MCF 10A (cell line): ENCODE measurements around the gene IRF2BP1. TPM values are rescaled to one million over a fixed set of nuclear protein-coding genes. Genes with fewer than 3 reads are reported as not detected.

Experiments
- BruUV-seq: library from RNA; stranded (reverse); fragments of 400-500 nt; replicated peaks from 2 replicates; lab custom pipeline; 2021; lab: Mats Ljungman, UMichigan
- CTCF ChIA-PET: fragments of 300-600 bp; sonication (Branson Sonifier 250); formaldehyde crosslinking; extraction: SDS; loops from one replicate; lab custom pipeline; 2021; ENCODE audit warnings: antibody characterized with exemption, inconsistent platforms; lab: Yijun Ruan, JAX
- POLR2A ChIA-PET: fragments of 300-600, 350-650 bp; sonication (Branson Sonifier 250); formaldehyde crosslinking; extraction: SDS; loops from one replicate; lab custom pipeline; 2020; ENCODE audit warnings: antibody characterized with exemption, inconsistent platforms; lab: Yijun Ruan, JAX
- DNase-seq: peaks from one replicate; pipeline ENCODE4 v3.0.0-alpha.2; 2018; ENCODE audit not compliant: unreplicated experiment
- H3K27ac Mint-ChIP-seq: one replicate; pipeline ENCODE4 v1.8.0; 2022; ENCODE audit warnings: mild to moderate bottlenecking, low read depth, mixed read lengths; ENCODE audit not compliant: unreplicated experiment
- H3K27me3 Mint-ChIP-seq: one replicate; pipeline ENCODE4 v1.8.0; 2022; ENCODE audit warnings: mixed read lengths; ENCODE audit not compliant: insufficient read depth, unreplicated experiment
- H3K36me3 Mint-ChIP-seq: one replicate; pipeline ENCODE4 v1.8.0; 2022; ENCODE audit warnings: mild to moderate bottlenecking, moderate library complexity, mixed read lengths; ENCODE audit not compliant: insufficient read depth, unreplicated experiment
- H3K4me1 Mint-ChIP-seq: one replicate; pipeline ENCODE4 v1.8.0; 2022; ENCODE audit warnings: mixed read lengths; ENCODE audit not compliant: insufficient read depth, unreplicated experiment
- H3K4me3 Mint-ChIP-seq: one replicate; pipeline ENCODE4 v1.8.0; 2022; ENCODE audit warnings: mild to moderate bottlenecking, moderate library complexity, mixed read lengths; ENCODE audit not compliant: unreplicated experiment
- H3K9me3 Mint-ChIP-seq: one replicate; pipeline ENCODE4 v1.8.0; 2022; ENCODE audit warnings: mixed read lengths; ENCODE audit not compliant: unreplicated experiment
- intact Hi-C: fragments of 100-400 bp; cut with micrococcal nuclease; formaldehyde crosslinking; loops from 2 replicates; pipeline ENCODE4 v1.14.1; 2022
- total RNA-seq: library from RNA; stranded (reverse); gene quantifications from 2 replicates; pipeline ENCODE4 v1.2.3, GENCODE V29; 2022
- TF ChIP-seq, protein P1 (sequence below): fragments of 200-600 bp; IDR thresholded peaks from one replicate; pipeline ENCODE4 v1.8.0; 2022; ENCODE audit warnings: antibody characterized with exemption, mild to moderate bottlenecking; ENCODE audit not compliant: unreplicated experiment

IRF2BP1 gene
- total RNA-seq, 1 experiment from 2014 or later: 18.1 TPM

DNA sequence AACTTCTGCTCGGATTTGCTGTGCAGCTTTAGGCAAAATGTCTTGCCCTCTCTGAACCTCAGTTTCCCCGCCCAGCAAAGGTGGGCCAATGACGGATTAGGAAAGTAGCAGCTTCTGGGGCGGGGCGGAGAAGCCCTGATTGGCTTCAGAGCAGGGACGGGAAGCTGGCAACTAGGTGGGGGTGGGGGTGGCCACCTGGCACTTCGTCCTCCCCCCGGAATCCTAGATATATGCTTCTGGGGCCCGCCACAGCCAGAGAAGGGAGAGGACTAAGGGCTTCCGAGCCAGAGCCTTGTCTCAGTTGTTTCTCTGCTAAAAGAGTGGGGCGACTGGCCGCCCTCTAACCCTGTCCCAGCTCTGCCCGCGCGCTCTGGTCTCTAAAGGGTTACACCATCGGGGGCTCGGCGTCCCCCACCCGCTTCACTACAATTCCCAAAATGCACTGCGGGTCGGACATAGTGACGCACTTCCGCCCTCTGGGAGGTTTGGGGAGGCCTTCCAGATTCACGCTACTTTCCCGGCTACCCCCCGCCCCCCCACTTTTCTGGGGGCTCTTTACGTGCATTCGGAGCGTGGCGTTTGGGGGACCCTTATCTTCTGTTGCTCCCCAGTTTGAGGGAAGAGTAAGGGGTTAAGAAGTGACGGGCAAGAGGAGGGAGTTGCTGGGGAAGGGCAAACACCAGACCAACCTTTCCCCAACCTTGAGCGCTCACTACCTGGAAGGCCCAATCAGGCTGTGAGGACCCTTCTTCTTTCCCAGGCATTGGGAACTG lies 672 bp upstream of the IRF2BP1 start:
- CTCF ChIA-PET: interaction anchor here (0.6 to 1.1 kb wide), 3 partner anchors 162 to 641 kb away, joined by 3 to 6 read pairs (median 3); no protein-coding TSS in a partner anchor
- peak overlapping the region; percentile 98 for H3K27ac Mint-ChIP-seq
- peaks cover 18% of the 10 kb centered on the region for H3K36me3 Mint-ChIP-seq
- no TSS peak for BruUV-seq
- intact Hi-C loops: loop anchor here (10.0 kb wide), 1 partner anchor 108 kb away; the partner anchor contains the start of gene CCDC61
- peaks cover 10% of the 10 kb centered on the region for H3K4me1 Mint-ChIP-seq
- POLR2A ChIA-PET: interaction anchor here (0.6 to 4.0 kb wide), 20 partner anchors 8 to 467 kb away, joined by 3 to 46 read pairs (median 4); partner anchors contain the start of genes CCDC61, MYPOP, SIX5 and SYMPK
- no peaks in the 10 kb centered on the region for H3K27me3 Mint-ChIP-seq
- no peaks in the 10 kb centered on the region for H3K9me3 Mint-ChIP-seq
- TF ChIP-seq, protein P1, sequence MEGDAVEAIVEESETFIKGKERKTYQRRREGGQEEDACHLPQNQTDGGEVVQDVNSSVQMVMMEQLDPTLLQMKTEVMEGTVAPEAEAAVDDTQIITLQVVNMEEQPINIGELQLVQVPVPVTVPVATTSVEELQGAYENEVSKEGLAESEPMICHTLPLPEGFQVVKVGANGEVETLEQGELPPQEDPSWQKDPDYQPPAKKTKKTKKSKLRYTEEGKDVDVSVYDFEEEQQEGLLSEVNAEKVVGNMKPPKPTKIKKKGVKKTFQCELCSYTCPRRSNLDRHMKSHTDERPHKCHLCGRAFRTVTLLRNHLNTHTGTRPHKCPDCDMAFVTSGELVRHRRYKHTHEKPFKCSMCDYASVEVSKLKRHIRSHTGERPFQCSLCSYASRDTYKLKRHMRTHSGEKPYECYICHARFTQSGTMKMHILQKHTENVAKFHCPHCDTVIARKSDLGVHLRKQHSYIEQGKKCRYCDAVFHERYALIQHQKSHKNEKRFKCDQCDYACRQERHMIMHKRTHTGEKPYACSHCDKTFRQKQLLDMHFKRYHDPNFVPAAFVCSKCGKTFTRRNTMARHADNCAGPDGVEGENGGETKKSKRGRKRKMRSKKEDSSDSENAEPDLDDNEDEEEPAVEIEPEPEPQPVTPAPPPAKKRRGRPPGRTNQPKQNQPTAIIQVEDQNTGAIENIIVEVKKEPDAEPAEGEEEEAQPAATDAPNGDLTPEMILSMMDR: no peak
- DNase-seq: peak; percentile 97
- peak overlapping the region; percentile 97 for H3K4me3 Mint-ChIP-seq

DNA sequence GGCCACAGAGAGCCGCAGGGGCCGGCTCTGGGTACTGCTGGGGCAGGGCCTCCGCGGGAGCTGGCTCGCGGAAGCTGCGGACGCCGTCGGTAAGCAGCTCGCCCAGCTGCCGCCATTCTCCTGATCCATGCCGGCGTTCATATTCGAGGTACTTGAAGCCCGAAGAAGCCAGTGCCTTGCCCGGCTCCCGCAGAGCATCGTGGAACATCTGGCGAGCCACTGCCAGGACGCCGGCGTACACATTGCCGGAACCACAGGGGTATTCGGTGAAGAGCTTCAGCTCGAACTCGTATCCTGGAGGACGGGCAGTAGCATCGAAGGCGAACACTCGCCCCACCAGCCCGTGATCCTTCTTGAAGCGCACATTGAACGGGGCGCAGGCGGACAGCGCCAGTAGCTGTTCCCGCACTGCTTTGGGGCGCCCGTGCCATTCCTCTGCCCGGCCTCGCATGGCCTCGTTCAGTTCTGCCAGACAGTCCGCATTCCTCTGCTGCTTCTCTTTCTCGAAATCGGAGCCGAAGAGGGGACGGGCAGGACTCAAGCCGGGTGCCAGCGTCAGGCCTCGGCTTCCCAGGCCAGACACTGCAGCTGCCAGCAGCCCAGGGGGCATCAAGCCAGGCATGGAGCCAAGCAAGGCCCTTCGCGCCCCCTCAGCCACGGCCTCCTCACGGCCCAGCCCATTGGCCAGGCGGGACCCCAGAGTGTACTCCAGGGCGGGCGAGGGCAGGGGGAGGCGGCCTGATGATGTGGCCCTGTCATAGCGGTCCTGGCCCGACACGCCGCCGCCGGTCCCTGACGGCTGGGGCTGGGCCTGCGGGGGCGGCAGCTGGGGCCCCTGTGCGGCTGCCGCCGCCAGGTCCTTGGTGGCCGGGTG lies 1.0 kb downstream of the IRF2BP1 start:
- H3K27me3 Mint-ChIP-seq: no peaks in the 10 kb centered on the region
- H3K9me3 Mint-ChIP-seq: no peaks in the 10 kb centered on the region
- ChIA-PET POLR2A (interaction anchor here (1.1 to 4.0 kb wide), 10 partner anchors 15 to 321 kb away, joined by 3 to 46 read pairs (median 7); partner anchors contain the start of genes CCDC61, MYPOP, SIX5 and SYMPK), CTCF (interaction anchor here (0.5 to 1.7 kb wide), 6 partner anchors 18 to 757 kb away, joined by 3 read pairs; partner anchors contain the start of gene MYPOP)
- peak overlapping the region; percentile 97 for H3K4me3 Mint-ChIP-seq
- intact Hi-C loops: loop anchor here (10.0 kb wide), 1 partner anchor 110 kb away; the partner anchor contains the start of gene CCDC61
- no TSS peak for BruUV-seq
- H3K4me1 Mint-ChIP-seq: peaks cover 10% of the 10 kb centered on the region
- H3K36me3 Mint-ChIP-seq: peaks cover 18% of the 10 kb centered on the region
- H3K27ac Mint-ChIP-seq: no peak overlapping the region
- no peak for DNase-seq
- TF ChIP-seq, protein P1: no peak

DNA sequence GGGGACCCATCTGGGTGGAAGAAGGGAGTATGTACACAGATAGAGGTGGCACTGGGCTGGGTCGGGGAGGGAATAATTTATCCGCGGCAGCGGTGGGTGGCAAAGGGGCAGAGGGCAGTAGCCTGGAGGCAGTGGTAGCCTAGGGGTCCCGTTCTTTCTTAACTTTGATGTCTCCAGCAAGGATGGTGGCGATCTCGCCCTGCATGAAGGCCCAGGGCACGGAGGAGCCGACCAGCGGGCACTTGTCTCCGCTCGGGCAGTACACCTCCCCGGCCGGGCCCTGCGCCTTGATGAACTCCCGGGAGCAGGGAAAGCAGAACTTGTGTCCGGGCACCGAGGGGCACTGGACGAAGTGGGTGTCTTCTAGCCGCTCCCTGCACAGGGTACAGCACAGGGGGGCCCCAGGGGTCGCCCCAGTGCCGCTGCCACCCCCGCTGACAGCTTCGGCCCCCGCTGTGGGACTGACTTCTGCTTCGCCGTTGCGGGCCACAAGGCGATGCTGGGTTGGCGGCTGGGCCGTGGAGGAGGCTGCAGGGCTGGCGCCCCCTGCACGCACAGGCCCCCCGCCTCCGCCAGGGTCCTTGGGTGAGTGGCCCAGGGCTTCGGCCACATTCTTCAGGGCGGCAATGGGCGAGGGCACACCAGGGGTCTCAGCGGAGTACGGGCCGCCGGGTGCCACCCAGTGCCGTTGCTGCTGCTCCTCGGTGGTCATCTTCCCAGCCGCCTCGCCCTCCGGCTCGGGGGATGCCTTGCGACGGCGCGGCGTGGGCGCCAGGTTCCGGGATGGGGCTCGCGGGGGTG lies 1.9 kb downstream of the IRF2BP1 start:
- Mint-ChIP-seq H3K27me3 (peaks cover under 1% of the 10 kb centered on the region), H3K36me3 (peaks cover 18% of the 10 kb centered on the region), H3K9me3 (no peaks in the 10 kb centered on the region), H3K4me1 (peaks cover 10% of the 10 kb centered on the region), H3K27ac (no peak overlapping the region), H3K4me3 (peak overlapping the region; percentile 69)
- no peak for DNase-seq
- intact Hi-C loops: loop anchor here (1.0 to 10.0 kb wide), 3 partner anchors 67 to 113 kb away; partner anchors contain the start of gene CCDC61
- POLR2A ChIA-PET: interaction anchor here (0.6 to 4.0 kb wide), 2 partner anchors 21 to 278 kb away, joined by 3 to 34 read pairs; partner anchors contain the start of gene SYMPK
- BruUV-seq: no TSS peak
- TF ChIP-seq, protein P1: no peak
- CTCF ChIA-PET: interaction anchor here (0.7 to 1.7 kb wide), 4 partner anchors 10 to 758 kb away, joined by 3 to 9 read pairs (median 3); no protein-coding TSS in a partner anchor
